ENCODE results near the gene COL11A2.
A peak's percentile ranks its signal among the peaks of the same experiment; 100 is the strongest.

Gene COL11A2

GRCh38 chr6:33211666-33212422 is 19.6 kb upstream of the COL11A2 start:
- Mint-ChIP-seq H3K4me1 (ENCODE audit: low read depth) (peaks cover 52% of the 10 kb centered on the region), H3K36me3 (ENCODE audit: low read depth) (peaks cover 39% of the 10 kb centered on the region), H3K4me3 (no peak overlapping the region), H3K9me3 (no peaks in the 10 kb centered on the region), H3K27me3 (peaks cover 35% of the 10 kb centered on the region), H3K27ac (no peak overlapping the region)
- DNase-seq, result no peak

- H3K4me1 Mint-ChIP-seq (ENCODE audit: low read depth), result peaks cover 57% of the 10 kb centered on the region
- H3K36me3 Mint-ChIP-seq (ENCODE audit: low read depth), result peaks cover 39% of the 10 kb centered on the region
- peaks cover 31% of the 10 kb centered on the region for H3K27me3 Mint-ChIP-seq
- no peak for DNase-seq
- no peaks in the 10 kb centered on the region for H3K9me3 Mint-ChIP-seq
- H3K27ac Mint-ChIP-seq, result no peak overlapping the region
- H3K4me3 Mint-ChIP-seq, result no peak overlapping the region
These were observed 18.9 kb upstream of the COL11A2 start for GRCh38 chr6:33211136-33211535.

- Mint-ChIP-seq H3K36me3 (ENCODE audit: low read depth) (peaks cover 48% of the 10 kb centered on the region), H3K9me3 (no peaks in the 10 kb centered on the region), H3K27ac (no peak overlapping the region), H3K27me3 (peaks cover 21% of the 10 kb centered on the region), H3K4me1 (ENCODE audit: low read depth) (peaks cover 61% of the 10 kb centered on the region), H3K4me3 (peak overlapping the region; percentile 81)
- no peak for DNase-seq
These were observed 17.6 kb upstream of the COL11A2 start for GRCh38 chr6:33209856-33210255.

GRCh38 chr6:33208091-33208967 is 16.1 kb upstream of the COL11A2 start, which contains the start of gene RING1:
TSS of gene RING1 (plus strand) at chr6:33208500. CDS start at chr6:33208823, 323 bp downstream.
- peaks cover 60% of the 10 kb centered on the region for H3K4me1 Mint-ChIP-seq (ENCODE audit: low read depth)
- no peaks in the 10 kb centered on the region for H3K9me3 Mint-ChIP-seq
- H3K27me3 Mint-ChIP-seq, result peaks cover 9% of the 10 kb centered on the region
- peak within 1 kb of the TSS; percentile 81 for H3K4me3 Mint-ChIP-seq
- peak within 1 kb of the TSS; percentile 85 for H3K27ac Mint-ChIP-seq
- peaks cover 61% of the 10 kb centered on the region for H3K36me3 Mint-ChIP-seq (ENCODE audit: low read depth)
- peak; percentile 92 for DNase-seq

GRCh38 chr6:33207552-33208090 is 15.4 kb upstream of the COL11A2 start:
- Mint-ChIP-seq H3K4me3 (peak overlapping the region; percentile 81), H3K4me1 (ENCODE audit: low read depth) (peaks cover 60% of the 10 kb centered on the region), H3K36me3 (ENCODE audit: low read depth) (peaks cover 68% of the 10 kb centered on the region), H3K27ac (peak overlapping the region; percentile 85), H3K27me3 (peaks cover 2% of the 10 kb centered on the region), H3K9me3 (no peaks in the 10 kb centered on the region)
- no peak for DNase-seq

- no peaks in the 10 kb centered on the region for H3K27me3 Mint-ChIP-seq
- H3K27ac Mint-ChIP-seq, result peak overlapping the region; percentile 99
- H3K36me3 Mint-ChIP-seq (ENCODE audit: low read depth), result peaks cover 68% of the 10 kb centered on the region
- no peak for DNase-seq
- no peaks in the 10 kb centered on the region for H3K9me3 Mint-ChIP-seq
- H3K4me3 Mint-ChIP-seq, result peak overlapping the region; percentile 83
- H3K4me1 Mint-ChIP-seq (ENCODE audit: low read depth), result peaks cover 64% of the 10 kb centered on the region
These were observed 14.7 kb upstream of the COL11A2 start for GRCh38 chr6:33206864-33207551.

GRCh38 chr6:33206027-33206863 is 14.0 kb upstream of the COL11A2 start:
- H3K27ac Mint-ChIP-seq, result peak overlapping the region; percentile 99

GRCh38 chr6:33205191-33206026 is 13.1 kb upstream of the COL11A2 start:
- no peaks in the 10 kb centered on the region for H3K9me3 Mint-ChIP-seq
- peaks cover 71% of the 10 kb centered on the region for H3K36me3 Mint-ChIP-seq (ENCODE audit: low read depth)
- H3K4me1 Mint-ChIP-seq (ENCODE audit: low read depth), result peaks cover 73% of the 10 kb centered on the region
- H3K27me3 Mint-ChIP-seq, result no peaks in the 10 kb centered on the region
- peak; percentile 75 for DNase-seq
- H3K4me3 Mint-ChIP-seq, result peak overlapping the region; percentile 83
- peak overlapping the region; percentile 99 for H3K27ac Mint-ChIP-seq

More at GRCh38 chr6:33206027-33206863, 14.0 kb upstream of the COL11A2 start:
- Mint-ChIP-seq H3K4me1 (ENCODE audit: low read depth) (peaks cover 71% of the 10 kb centered on the region), H3K4me3 (peak overlapping the region; percentile 83), H3K36me3 (ENCODE audit: low read depth) (peaks cover 70% of the 10 kb centered on the region), H3K9me3 (no peaks in the 10 kb centered on the region), H3K27me3 (no peaks in the 10 kb centered on the region)
- DNase-seq, result no peak

GRCh38 chr6:33204415-33205190 is 12.3 kb upstream of the COL11A2 start, which contains the start of gene HSD17B8:
TSS of gene HSD17B8 (plus strand) at chr6:33204655. CDS start at chr6:33204669, 14 bp downstream.
- Mint-ChIP-seq H3K36me3 (ENCODE audit: low read depth) (peaks cover 68% of the 10 kb centered on the region), H3K9me3 (no peaks in the 10 kb centered on the region)
- peak; percentile 94 for DNase-seq

GRCh38 chr6:33204165-33204414 is 11.8 kb upstream of the COL11A2 start:
- DNase-seq, result no peak
- Mint-ChIP-seq H3K9me3 (no peaks in the 10 kb centered on the region), H3K4me1 (ENCODE audit: low read depth) (peaks cover 66% of the 10 kb centered on the region), H3K36me3 (ENCODE audit: low read depth) (peaks cover 67% of the 10 kb centered on the region), H3K4me3 (peak overlapping the region; percentile 83), H3K27me3 (no peaks in the 10 kb centered on the region), H3K27ac (peak overlapping the region; percentile 99)

More at GRCh38 chr6:33204415-33205190, 12.3 kb upstream of the COL11A2 start, which contains the start of gene HSD17B8:
- H3K4me3 Mint-ChIP-seq, result peak within 1 kb of the TSS; percentile 83
- peak within 1 kb of the TSS; percentile 99 for H3K27ac Mint-ChIP-seq
- H3K27me3 Mint-ChIP-seq, result no peaks in the 10 kb centered on the region
- peaks cover 66% of the 10 kb centered on the region for H3K4me1 Mint-ChIP-seq (ENCODE audit: low read depth)

GRCh38 chr6:33203443-33204164 is 11.3 kb upstream of the COL11A2 start:
- no peaks in the 10 kb centered on the region for H3K27me3 Mint-ChIP-seq

GRCh38 chr6:33202799-33203198 is 10.5 kb upstream of the COL11A2 start:
- H3K36me3 Mint-ChIP-seq (ENCODE audit: low read depth), result peaks cover 70% of the 10 kb centered on the region
- no peaks in the 10 kb centered on the region for H3K27me3 Mint-ChIP-seq
- H3K9me3 Mint-ChIP-seq, result no peaks in the 10 kb centered on the region
- H3K27ac Mint-ChIP-seq, result peak overlapping the region; percentile 99
- no peak for DNase-seq
- peaks cover 75% of the 10 kb centered on the region for H3K4me1 Mint-ChIP-seq (ENCODE audit: low read depth)
- peak overlapping the region; percentile 98 for H3K4me3 Mint-ChIP-seq

More at GRCh38 chr6:33203443-33204164, 11.3 kb upstream of the COL11A2 start:
- Mint-ChIP-seq H3K9me3 (no peaks in the 10 kb centered on the region), H3K4me1 (ENCODE audit: low read depth) (peaks cover 67% of the 10 kb centered on the region), H3K27ac (peak overlapping the region; percentile 99), H3K4me3 (peak overlapping the region; percentile 98), H3K36me3 (ENCODE audit: low read depth) (peaks cover 65% of the 10 kb centered on the region)
- DNase-seq, result no peak
